ENCODE measurements around the gene POLR2I. TPM values are rescaled to one million over a fixed set of nuclear protein-coding genes. Genes with fewer than 3 reads are reported as not detected.

POLR2I gene
- total and polyA plus RNA-seq, 2 of the 13 experiments (the other 11 are each of a cell fraction or from before 2014, with no cell fraction given) = 40.5 to 104 TPM

DNA sequence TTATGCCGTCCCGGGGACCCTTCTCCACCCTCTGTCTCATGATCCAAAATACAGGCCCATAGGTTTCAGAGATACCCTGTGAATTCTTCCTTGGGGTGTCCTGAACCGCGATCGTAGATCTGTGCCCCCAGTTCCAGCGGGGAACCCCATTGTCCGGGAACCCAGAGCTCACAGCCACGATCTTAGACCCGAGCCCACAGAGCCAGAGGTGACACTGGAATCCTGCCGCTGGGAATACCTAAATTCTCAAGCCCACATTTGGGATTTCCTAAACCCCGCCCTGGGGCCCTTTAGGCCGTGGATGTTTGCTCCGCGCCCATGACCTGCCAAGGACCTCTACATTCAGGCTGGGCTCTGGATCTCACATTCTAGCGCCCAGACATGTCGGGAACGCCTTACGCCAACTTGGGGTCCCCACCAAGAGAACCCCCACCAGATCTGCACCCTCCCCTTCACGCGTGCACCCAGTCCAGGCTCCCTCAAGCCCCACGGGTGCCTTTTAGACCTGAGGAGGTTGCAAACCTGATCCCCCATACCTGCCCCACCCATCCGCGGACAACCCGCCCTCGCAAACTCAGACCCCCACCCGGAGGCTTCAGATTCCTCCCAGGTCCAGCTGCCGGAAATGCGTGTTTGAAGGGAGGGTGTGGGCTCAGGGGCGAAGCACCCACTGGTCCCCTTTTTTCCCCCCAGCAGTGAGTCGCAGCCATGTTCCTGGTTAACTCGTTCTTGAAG, 25.8 kb upstream of the POLR2I start (continued):
- TF ChIP-seq ZBTB40 (IDR thresholded peaks at IDR 0.05) = no peak
- no peak for TF ChIP-seq ZBTB40 (CRISPR knock-in tag; IDR thresholded peaks at IDR 0.05)
- peak; percentile 30; the same call in 1 of the 2 replicates for TF ChIP-seq HOXA3 (CRISPR knock-in tag; IDR thresholded peaks at IDR 0.05)
- TF ChIP-seq ZIK1 (CRISPR knock-in tag; IDR thresholded peaks at IDR 0.05; ENCODE audit: borderline replicate concordance, low read depth) = peak; percentile 13; the same call in 1 of the 2 replicates
- TF ChIP-seq SMC3 (IDR thresholded peaks at IDR 0.05; ENCODE audit: low read length) = no peak
- peak; percentile 90 for TF ChIP-seq TFAP4 (IDR thresholded peaks at IDR 0.05; ENCODE audit: borderline replicate concordance, low read depth)
- TF ChIP-seq, protein P1, sequence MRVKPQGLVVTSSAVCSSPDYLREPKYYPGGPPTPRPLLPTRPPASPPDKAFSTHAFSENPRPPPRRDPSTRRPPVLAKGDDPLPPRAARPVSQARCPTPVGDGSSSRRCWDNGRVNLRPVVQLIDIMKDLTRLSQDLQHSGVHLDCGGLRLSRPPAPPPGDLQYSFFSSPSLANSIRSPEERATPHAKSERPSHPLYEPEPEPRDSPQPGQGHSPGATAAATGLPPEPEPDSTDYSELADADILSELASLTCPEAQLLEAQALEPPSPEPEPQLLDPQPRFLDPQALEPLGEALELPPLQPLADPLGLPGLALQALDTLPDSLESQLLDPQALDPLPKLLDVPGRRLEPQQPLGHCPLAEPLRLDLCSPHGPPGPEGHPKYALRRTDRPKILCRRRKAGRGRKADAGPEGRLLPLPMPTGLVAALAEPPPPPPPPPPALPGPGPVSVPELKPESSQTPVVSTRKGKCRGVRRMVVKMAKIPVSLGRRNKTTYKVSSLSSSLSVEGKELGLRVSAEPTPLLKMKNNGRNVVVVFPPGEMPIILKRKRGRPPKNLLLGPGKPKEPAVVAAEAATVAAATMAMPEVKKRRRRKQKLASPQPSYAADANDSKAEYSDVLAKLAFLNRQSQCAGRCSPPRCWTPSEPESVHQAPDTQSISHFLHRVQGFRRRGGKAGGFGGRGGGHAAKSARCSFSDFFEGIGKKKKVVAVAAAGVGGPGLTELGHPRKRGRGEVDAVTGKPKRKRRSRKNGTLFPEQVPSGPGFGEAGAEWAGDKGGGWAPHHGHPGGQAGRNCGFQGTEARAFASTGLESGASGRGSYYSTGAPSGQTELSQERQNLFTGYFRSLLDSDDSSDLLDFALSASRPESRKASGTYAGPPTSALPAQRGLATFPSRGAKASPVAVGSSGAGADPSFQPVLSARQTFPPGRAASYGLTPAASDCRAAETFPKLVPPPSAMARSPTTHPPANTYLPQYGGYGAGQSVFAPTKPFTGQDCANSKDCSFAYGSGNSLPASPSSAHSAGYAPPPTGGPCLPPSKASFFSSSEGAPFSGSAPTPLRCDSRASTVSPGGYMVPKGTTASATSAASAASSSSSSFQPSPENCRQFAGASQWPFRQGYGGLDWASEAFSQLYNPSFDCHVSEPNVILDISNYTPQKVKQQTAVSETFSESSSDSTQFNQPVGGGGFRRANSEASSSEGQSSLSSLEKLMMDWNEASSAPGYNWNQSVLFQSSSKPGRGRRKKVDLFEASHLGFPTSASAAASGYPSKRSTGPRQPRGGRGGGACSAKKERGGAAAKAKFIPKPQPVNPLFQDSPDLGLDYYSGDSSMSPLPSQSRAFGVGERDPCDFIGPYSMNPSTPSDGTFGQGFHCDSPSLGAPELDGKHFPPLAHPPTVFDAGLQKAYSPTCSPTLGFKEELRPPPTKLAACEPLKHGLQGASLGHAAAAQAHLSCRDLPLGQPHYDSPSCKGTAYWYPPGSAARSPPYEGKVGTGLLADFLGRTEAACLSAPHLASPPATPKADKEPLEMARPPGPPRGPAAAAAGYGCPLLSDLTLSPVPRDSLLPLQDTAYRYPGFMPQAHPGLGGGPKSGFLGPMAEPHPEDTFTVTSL (CRISPR knock-in tag; IDR thresholded peaks at IDR 0.05; ENCODE audit: borderline replicate concordance) = 0 out of 2 replicates have a peak, but pooled peaks have one; percentile 2
- peak; percentile 7 for TF ChIP-seq ASH2L (IDR thresholded peaks at IDR 0.05; ENCODE audit: insufficient read length, low read depth, low read length)
- 0 out of 2 replicates have a peak, but pooled peaks have one; percentile 4 for TF ChIP-seq ARNT2 (CRISPR knock-in tag; IDR thresholded peaks at IDR 0.05; ENCODE audit: low read depth)
- TF ChIP-seq AGO2 (optimal IDR thresholded peaks at IDR 0.05; ENCODE audit: low read depth, low read length) = peak; percentile 36
- peak; percentile 20 for TF ChIP-seq TGIF2 (CRISPR knock-in tag; IDR thresholded peaks at IDR 0.05)
- TF ChIP-seq ZNF747 (CRISPR knock-in tag; IDR thresholded peaks at IDR 0.05; ENCODE audit: borderline replicate concordance) = 0 out of 2 replicates have a peak, but pooled peaks have one; percentile 30
- no peak for TF ChIP-seq ATRX (CRISPR knock-in tag; IDR thresholded peaks at IDR 0.05; ENCODE audit: borderline replicate concordance)
